K562 (cell line): ENCODE results near the gene ZNF668. TPM values are rescaled to one million over a fixed set of nuclear protein-coding genes. Genes with fewer than 3 reads are reported as not detected.

ENCODE experiments used
- GTF2F1 ChIP-seq: IDR thresholded peaks from 2 replicates; pipeline ENCODE4 v1.6.1; 2011; ENCODE audit warnings: low read depth, low read length, improper control_type of control experiment
- KAT2B ChIP-seq: IDR thresholded peaks from one replicate; pipeline ENCODE4 v1.6.1; 2012; ENCODE audit warnings: low read depth, mild to moderate bottlenecking, control low read depth, inconsistent platforms, low read length, moderate library complexity
- KAT7 ChIP-seq: sonication (generic); formaldehyde crosslinking; IDR thresholded peaks from 2 replicates; pipeline ENCODE4 v1.8.0; 2022; ENCODE audit warnings: missing genetic modification reagents, mild to moderate bottlenecking, borderline replicate concordance
- KDM2B ChIP-seq: fragments of 250-450 bp; sonication (Bioruptor Pico); IDR thresholded peaks from 2 replicates; pipeline ENCODE4 v1.8.0; 2021; ENCODE audit warnings: mild to moderate bottlenecking, moderate library complexity
- NFXL1 ChIP-seq: fragments of 450-650 bp; formaldehyde crosslinking; IDR thresholded peaks from 2 replicates; pipeline ENCODE4 v1.4.0; 2021; ENCODE audit warnings: mild to moderate bottlenecking
- PCBP1 ChIP-seq: fragments of 200-400 bp; formaldehyde crosslinking; IDR thresholded peaks from 2 replicates; pipeline ENCODE4 v1.6.1; 2018; ENCODE audit warnings: mild to moderate bottlenecking, low read depth, low read length; ENCODE audit not compliant: poor library complexity, severe bottlenecking
- PHB2 ChIP-seq: fragments of 450-650 bp; IDR thresholded peaks from 2 replicates; pipeline ENCODE4 v1.6.1; 2017; ENCODE audit warnings: low read depth
- RFX5 ChIP-seq: IDR thresholded peaks from 2 replicates; pipeline ENCODE4 v1.6.1; 2011; ENCODE audit warnings: low read depth, mild to moderate bottlenecking, improper control_type of control experiment, low read length
- TBL1XR1 ChIP-seq, 2 experiments: IDR thresholded peaks; 2 replicates each; pipeline ENCODE4 v1.6.1; 2012; ENCODE audit warnings: improper control_type of control experiment in 2 of 2, low read length in 2 of 2, mild to moderate bottlenecking in 1 of 2
- ZFX ChIP-seq: sonication (generic); formaldehyde crosslinking; IDR thresholded peaks from 2 replicates; pipeline ENCODE4 v1.8.0; 2022; ENCODE audit warnings: mild to moderate bottlenecking, missing genetic modification reagents, moderate library complexity
- ZNF3 ChIP-seq: fragments of 250-450 bp; sonication (Bioruptor Pico); IDR thresholded peaks from 2 replicates; pipeline ENCODE4 v1.5.0; 2021; ENCODE audit warnings: mild to moderate bottlenecking, moderate library complexity
- ZNF311 ChIP-seq: fragments of 250-450 bp; sonication (Bioruptor Pico); IDR thresholded peaks from 2 replicates; pipeline ENCODE4 v1.4.0; 2020; ENCODE audit warnings: mild to moderate bottlenecking, moderate library complexity
- polyA plus RNA-seq, 8 experiments: library from polyadenylated mRNA; depleted of rRNA in 4 of 8; stranded (reverse) in 5 of 8; unstranded in 3 of 8; fragments of >200 nt; fragmentation: Nextera tagmentation in 2 of 8; fragmentation: Illumina TruSeq in 1 of 8; extraction: Ambion mirVana in 2 of 8; extraction: Trizol in 1 of 8; gene quantifications; 2 replicates each; pipeline versions ENCODE4 v1.2.1 to v1.2.3, GENCODE V29; 2011 to 2014; ENCODE audit warnings: inconsistent platforms in 1 of 8, missing spikeins in 1 of 8
- total RNA-seq, 7 experiments: library from RNA; depleted of rRNA in 6 of 7; stranded (reverse); fragments of >200 nt in 6 of 7; fragmentation: Illumina TruSeq in 2 of 7; extraction: Trizol in 2 of 7; gene quantifications; 2 replicates each; pipeline versions ENCODE4 v1.2.1 to v1.2.3, GENCODE V29; 2011 to 2021; ENCODE audit warnings: low replicate concordance in 1 of 7
- TF ChIP-seq, protein P1 (sequence below): fragments of 150-350 bp; IDR thresholded peaks from 2 replicates; pipeline ENCODE4 v1.6.1; 2014; ENCODE audit warnings: low read depth, mild to moderate bottlenecking, low read length, borderline replicate concordance
- TF ChIP-seq, protein P2 (sequence below): fragments of 250-450 bp; sonication (Bioruptor Pico); IDR thresholded peaks from 2 replicates; pipeline ENCODE4 v1.5.0; 2021; ENCODE audit warnings: mild to moderate bottlenecking, moderate library complexity
- TF ChIP-seq, protein P3 (sequence below): fragments of 450-650 bp; formaldehyde crosslinking; IDR thresholded peaks from 2 replicates; pipeline ENCODE4 v1.4.0; 2022; ENCODE audit warnings: missing genetic modification characterization

Gene ZNF668
- total and polyA plus RNA-seq, 9 of the 15 experiments (the other 6 are each of a cell fraction or from before 2014, with no cell fraction given): 0.04 to 15.3 (median 3.8) TPM; not detected in 1

DNA sequence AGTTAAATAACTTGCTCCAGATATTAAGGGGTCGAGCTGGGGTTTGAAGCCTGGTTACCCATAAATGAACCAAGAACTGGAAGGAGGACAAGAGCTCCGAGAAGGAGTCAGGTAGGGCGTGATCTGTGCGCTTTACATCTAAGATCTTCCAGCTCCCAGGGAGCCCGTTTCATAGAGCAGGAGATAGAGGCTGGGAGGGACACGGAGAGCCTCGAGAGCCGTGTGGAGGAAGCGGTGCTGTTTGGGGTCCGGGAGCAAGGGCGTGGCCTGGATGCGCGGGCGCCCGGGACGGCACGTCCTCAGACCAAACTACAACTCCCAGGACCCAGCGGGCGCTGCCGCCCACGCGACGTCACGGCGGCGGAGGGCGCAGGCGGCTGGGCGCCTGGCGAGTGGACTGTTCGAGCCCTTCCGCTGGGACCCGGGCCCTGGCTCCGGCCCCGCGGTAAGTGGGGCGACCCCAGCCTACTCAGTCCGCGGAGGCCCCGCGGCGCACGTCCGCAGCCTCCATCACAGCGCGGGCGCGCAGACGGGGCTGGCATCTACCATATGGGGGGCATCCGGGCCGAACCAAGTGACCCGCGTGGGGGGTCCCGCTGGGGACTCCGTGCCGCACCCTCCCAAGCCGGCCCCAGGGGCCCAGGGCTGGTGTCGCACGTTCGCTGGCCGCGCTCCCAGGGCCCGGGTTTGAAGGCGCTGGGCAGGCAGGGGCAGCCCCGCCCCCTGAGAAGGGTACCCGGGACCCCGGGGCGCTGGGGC lies 34.2 kb upstream of the ZNF668 start, which contains the start of gene BCKDK (continued):
- TF ChIP-seq, protein P1, sequence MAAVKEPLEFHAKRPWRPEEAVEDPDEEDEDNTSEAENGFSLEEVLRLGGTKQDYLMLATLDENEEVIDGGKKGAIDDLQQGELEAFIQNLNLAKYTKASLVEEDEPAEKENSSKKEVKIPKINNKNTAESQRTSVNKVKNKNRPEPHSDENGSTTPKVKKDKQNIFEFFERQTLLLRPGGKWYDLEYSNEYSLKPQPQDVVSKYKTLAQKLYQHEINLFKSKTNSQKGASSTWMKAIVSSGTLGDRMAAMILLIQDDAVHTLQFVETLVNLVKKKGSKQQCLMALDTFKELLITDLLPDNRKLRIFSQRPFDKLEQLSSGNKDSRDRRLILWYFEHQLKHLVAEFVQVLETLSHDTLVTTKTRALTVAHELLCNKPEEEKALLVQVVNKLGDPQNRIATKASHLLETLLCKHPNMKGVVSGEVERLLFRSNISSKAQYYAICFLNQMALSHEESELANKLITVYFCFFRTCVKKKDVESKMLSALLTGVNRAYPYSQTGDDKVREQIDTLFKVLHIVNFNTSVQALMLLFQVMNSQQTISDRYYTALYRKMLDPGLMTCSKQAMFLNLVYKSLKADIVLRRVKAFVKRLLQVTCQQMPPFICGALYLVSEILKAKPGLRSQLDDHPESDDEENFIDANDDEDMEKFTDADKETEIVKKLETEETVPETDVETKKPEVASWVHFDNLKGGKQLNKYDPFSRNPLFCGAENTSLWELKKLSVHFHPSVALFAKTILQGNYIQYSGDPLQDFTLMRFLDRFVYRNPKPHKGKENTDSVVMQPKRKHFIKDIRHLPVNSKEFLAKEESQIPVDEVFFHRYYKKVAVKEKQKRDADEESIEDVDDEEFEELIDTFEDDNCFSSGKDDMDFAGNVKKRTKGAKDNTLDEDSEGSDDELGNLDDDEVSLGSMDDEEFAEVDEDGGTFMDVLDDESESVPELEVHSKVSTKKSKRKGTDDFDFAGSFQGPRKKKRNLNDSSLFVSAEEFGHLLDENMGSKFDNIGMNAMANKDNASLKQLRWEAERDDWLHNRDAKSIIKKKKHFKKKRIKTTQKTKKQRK: no peak
- TF ChIP-seq PHB2: no peak
- TF ChIP-seq ZFX: peak; percentile 82
- no peak for TF ChIP-seq PCBP1
- TF ChIP-seq, protein P2, sequence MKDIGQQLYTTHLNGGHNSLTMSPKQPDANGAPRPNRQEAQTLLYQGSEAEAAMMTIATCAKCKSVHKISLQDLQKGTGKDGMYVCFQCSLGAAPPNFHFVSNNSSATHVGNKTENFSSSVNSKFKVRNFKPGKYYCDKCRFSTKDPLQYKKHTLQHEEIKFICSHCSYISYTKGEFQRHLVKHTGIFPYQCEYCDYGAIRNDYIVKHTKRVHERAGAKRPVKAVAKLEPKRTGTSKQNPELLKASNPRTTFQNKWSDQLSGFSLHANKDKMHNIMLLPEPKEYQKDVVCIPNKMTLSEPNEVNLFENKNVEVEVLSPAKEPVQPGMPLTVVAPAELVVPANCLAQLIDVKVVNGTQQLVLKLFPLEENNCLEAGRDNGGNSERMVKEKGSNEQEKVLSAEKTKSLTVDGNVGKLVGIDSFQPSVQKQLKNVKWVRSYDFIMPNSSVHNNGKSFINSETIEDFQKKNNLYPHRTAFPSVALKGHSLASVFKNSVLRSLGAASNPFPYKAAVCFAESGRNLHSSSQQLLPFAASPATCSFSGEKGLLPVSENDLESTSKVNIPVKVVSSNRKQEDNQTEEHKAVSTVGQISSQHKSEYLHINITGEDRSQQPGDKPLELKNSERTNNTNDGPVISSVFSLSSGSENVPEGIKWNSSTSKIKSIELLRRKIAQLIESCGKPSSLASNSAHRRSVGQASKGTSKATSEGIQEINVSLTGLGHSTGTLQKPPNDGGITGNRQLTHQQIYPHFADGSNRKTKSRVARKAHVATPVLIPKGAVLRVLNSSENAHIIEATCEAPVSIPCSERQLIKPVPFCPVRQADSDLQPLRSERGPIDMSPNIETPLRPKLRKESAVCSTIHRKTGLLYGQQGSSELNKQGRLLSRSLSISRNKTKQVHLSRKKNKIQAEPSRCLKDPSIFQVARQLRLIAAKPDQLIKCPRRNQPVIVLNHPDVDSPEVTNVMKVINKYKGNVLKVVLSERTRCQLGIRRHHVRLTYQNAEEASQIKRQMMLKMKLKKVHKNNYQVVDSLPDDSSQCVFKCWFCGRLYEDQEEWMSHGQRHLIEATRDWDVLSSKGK (CRISPR knock-in tag): no peak
- no peak for TF ChIP-seq KDM2B
- no peak for TF ChIP-seq TBL1XR1 (IDR thresholded peaks at IDR 0.05; ENCODE audit: low read length in 2 of 2)
- TF ChIP-seq NFXL1 (CRISPR knock-in tag): no peak
- TF ChIP-seq ZNF311: no peak
- TF ChIP-seq KAT2B: no peak
- no peak for TF ChIP-seq ZNF3 (CRISPR knock-in tag)
- TF ChIP-seq, protein P3, sequence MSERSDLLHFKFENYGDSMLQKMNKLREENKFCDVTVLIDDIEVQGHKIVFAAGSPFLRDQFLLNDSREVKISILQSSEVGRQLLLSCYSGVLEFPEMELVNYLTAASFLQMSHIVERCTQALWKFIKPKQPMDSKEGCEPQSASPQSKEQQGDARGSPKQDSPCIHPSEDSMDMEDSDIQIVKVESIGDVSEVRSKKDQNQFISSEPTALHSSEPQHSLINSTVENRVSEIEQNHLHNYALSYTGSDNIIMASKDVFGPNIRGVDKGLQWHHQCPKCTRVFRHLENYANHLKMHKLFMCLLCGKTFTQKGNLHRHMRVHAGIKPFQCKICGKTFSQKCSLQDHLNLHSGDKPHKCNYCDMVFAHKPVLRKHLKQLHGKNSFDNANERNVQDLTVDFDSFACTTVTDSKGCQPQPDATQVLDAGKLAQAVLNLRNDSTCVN (CRISPR knock-in tag): no peak
- TF ChIP-seq GTF2F1: 0 out of 2 replicates have a peak, but pooled peaks have one; percentile 31
- 0 out of 2 replicates have a peak, but pooled peaks have one; percentile 47 for TF ChIP-seq KAT7 (CRISPR knock-in tag)
- no peak for TF ChIP-seq RFX5
